GM19452 (cell line): Measurements from ENCODE around the gene MORN1.

Experiments used
- ATAC-seq: cut with Tn5 transposase; IDR thresholded peaks from one replicate; pipeline ENCODE4 v1.9.1; 2021; ENCODE audit not compliant: unreplicated experiment

Gene MORN1

GRCh38 chr1:2311184-2312032 is 79.9 kb downstream of the MORN1 start:
- ATAC-seq: no peak

- no peak for ATAC-seq
These were observed 80.8 kb downstream of the MORN1 start for GRCh38 chr1:2310332-2311183.

GRCh38 chr1:2308844-2309243 is 82.5 kb downstream of the MORN1 start:
- ATAC-seq: no peak

- no peak for ATAC-seq
These were observed 83.4 kb downstream of the MORN1 start for GRCh38 chr1:2307972-2308371.

- ATAC-seq: no peak
These were observed 84.2 kb downstream of the MORN1 start for GRCh38 chr1:2307064-2307605.

- no peak for ATAC-seq
These were observed 85.0 kb downstream of the MORN1 start for GRCh38 chr1:2306151-2306978.

- ATAC-seq: no peak
These were observed 86.3 kb downstream of the MORN1 start for GRCh38 chr1:2304921-2305681.

GRCh38 chr1:2304282-2304681 is 87.1 kb downstream of the MORN1 start:
- no peak for ATAC-seq

- no peak for ATAC-seq
These were observed 87.6 kb downstream of the MORN1 start for GRCh38 chr1:2303781-2304180.

GRCh38 chr1:2303016-2303775 is 88.2 kb downstream of the MORN1 start:
- ATAC-seq: no peak

- ATAC-seq: no peak
These were observed 88.9 kb downstream of the MORN1 start for GRCh38 chr1:2302292-2302925.

- no peak for ATAC-seq
These were observed 89.6 kb downstream of the MORN1 start for GRCh38 chr1:2301607-2302291.

- peak; percentile 58 for ATAC-seq
These were observed 90.3 kb downstream of the MORN1 start for GRCh38 chr1:2300851-2301606.

- peak; percentile 77 for ATAC-seq
These were observed 91.2 kb downstream of the MORN1 start for GRCh38 chr1:2300004-2300771.

- no peak for ATAC-seq
These were observed 92.2 kb downstream of the MORN1 start for GRCh38 chr1:2299131-2299627.

GRCh38 chr1:2298685-2299084 is 92.7 kb downstream of the MORN1 start:
- ATAC-seq: no peak
